ENCODE measurements around the gene ARMS2. TPM values are rescaled to one million over a fixed set of nuclear protein-coding genes. Genes with fewer than 3 reads are reported as not detected.

Gene ARMS2
- total and polyA plus RNA-seq, 9 donors, result not detected

DNA sequence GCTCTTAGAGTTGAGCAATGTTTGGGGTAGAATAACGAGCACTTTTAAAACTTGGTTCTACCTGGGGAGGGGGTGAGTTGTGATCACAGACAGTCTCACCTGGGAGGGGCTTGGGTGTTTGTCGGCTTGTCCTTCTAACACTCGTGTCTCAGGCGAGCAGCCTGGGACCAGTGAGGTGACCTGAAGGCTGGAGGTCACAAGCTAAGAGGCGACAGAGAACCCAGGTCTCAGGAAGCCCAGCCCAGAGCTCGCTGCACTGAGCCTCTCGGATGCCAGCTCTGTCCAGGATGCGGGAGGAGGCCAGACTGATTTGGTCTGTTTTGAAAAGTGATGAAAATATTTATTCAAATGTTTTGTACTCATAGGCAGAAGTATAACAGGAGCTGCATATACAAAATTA lies 18.7 kb downstream of the ARMS2 start:
- Histone ChIP-seq H3K4me3 (no peak overlapping the region), H3K9me3 (no peaks in the 10 kb centered on the region), H3K27me3 (no peaks in the 10 kb centered on the region), H3K27ac (no peak overlapping the region), H3K36me3 (no peaks in the 10 kb centered on the region), H3K4me1 (ENCODE audit: insufficient read depth) (peaks cover 26% of the 10 kb centered on the region)
- intact Hi-C loops (cut with DNase I), result no loop called here
- TF ChIP-seq POLR2A (IDR thresholded peaks at IDR 0.05), result no peak
- no peak for TF ChIP-seq CTCF (IDR thresholded peaks at IDR 0.05)
- no peak for TF ChIP-seq EP300 (IDR thresholded peaks at IDR 0.05)
- no peak for DNase-seq
- WGBS, 3 donors, result 41 to 68% (median 58%) methylated on average over 8 of the region's 8 CpGs

GRCh38 chr10:122474131-122474818 lies 19.8 kb downstream of the ARMS2 start:
- Histone ChIP-seq H3K4me1 (ENCODE audit: insufficient read depth) (peaks cover 26% of the 10 kb centered on the region), H3K27ac (no peak overlapping the region)
- intact Hi-C loops (cut with DNase I), result no loop called here

DNA sequence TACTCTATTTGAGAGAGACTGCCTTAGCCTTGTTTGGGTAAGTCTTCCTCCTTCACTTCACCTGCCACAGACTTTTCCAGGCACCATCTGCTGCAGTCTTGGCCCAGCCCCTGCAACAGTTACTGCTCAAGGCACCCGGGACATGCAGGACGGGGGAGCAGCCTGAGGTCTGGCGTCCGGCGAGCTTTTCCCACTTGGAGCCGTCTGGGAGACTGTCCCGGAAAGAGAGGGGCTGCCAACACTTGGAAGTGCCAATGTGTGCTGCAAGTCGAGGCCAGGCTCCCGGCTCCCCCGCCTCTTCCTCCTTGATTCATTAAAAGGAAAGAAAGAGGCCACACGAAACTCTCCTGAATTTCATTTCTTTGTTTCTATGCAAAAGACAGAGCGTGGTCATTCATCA lies 20.6 kb downstream of the ARMS2 start:
- peaks cover 24% of the 10 kb centered on the region for H3K4me1 ChIP-seq (ENCODE audit: insufficient read depth)
- H3K27me3 ChIP-seq, result no peaks in the 10 kb centered on the region
- intact Hi-C loops (cut with DNase I), result no loop called here
- H3K36me3 ChIP-seq, result no peaks in the 10 kb centered on the region
- no peak overlapping the region for H3K27ac ChIP-seq
- no peak for TF ChIP-seq CTCF (IDR thresholded peaks at IDR 0.05)
- no peak for TF ChIP-seq EP300 (IDR thresholded peaks at IDR 0.05)
- TF ChIP-seq POLR2A (IDR thresholded peaks at IDR 0.05), result no peak
- no peaks in the 10 kb centered on the region for H3K9me3 ChIP-seq
- H3K4me3 ChIP-seq, result no peak overlapping the region
- peak; percentile 61 to 78 (median 68) for DNase-seq
- WGBS, 3 donors, result 13 to 18% (median 16%) methylated on average over 12 of the region's 12 CpGs

More at GRCh38 chr10:122474131-122474818, 19.8 kb downstream of the ARMS2 start:
- Histone ChIP-seq H3K36me3 (no peaks in the 10 kb centered on the region), H3K27me3 (no peaks in the 10 kb centered on the region), H3K4me3 (no peak overlapping the region), H3K9me3 (no peaks in the 10 kb centered on the region)
- 5 to 16% (median 6%) methylated on average over 15 of the region's 15 CpGs for WGBS, 3 donors
- DNase-seq, result peak in 3 of 5 donors; percentile 36 to 64 (median 59)
- TF ChIP-seq EP300 (IDR thresholded peaks at IDR 0.05), result no peak
- no peak for TF ChIP-seq POLR2A (IDR thresholded peaks at IDR 0.05)
- no peak for TF ChIP-seq CTCF (IDR thresholded peaks at IDR 0.05)

DNA sequence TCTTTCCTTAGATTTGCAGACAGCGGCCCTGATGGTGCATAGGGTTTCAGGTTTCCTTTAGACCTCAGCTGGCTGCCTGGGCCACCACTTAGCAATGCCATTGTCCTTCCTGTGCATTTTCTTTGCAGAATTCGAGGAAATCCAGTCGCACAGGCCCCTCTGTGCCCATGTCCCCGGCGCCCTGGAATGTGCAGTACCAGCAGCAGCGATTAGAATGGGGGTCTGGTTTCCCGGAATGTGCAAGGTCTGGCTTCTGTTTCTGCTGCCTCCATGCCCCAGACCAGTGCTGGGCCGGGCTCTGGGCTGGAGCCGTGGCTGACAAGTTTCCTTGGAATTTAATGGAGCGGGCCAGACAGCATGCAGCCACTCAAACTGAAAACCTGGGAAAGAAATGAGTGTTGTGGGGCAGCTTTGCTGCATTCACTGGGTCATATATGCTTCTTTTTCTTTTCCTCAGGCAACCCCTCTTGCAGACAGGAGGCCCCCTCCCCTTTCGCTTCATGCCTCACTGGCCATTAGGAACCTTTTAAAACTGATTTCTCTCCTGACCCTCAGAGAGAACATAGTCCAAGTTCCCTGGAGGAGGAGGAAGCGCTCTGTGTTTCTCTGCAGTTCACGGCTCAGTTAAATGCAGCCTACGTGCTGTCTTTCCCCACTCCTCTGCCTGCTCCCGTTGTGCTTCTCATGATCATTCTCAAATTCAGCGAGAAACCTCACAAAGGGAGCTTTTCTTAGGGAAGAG lies 21.3 kb downstream of the ARMS2 start:
- no peak overlapping the region for H3K27ac ChIP-seq

More for the DNA sequence above, 21.3 kb downstream of the ARMS2 start:
- peaks cover 24% of the 10 kb centered on the region for H3K4me1 ChIP-seq (ENCODE audit: insufficient read depth)
- DNase-seq, result no peak
- H3K36me3 ChIP-seq, result no peaks in the 10 kb centered on the region
- intact Hi-C loops (cut with DNase I), result no loop called here
- H3K27me3 ChIP-seq, result no peaks in the 10 kb centered on the region
- no peaks in the 10 kb centered on the region for H3K9me3 ChIP-seq
- 53 to 69% (median 55%) methylated on average over 16 of the region's 16 CpGs for WGBS, 3 donors
- H3K4me3 ChIP-seq, result no peak overlapping the region
- TF ChIP-seq CTCF (IDR thresholded peaks at IDR 0.05) (no peak), EP300 (IDR thresholded peaks at IDR 0.05) (no peak), POLR2A (IDR thresholded peaks at IDR 0.05) (no peak)

Measured in ovary (tissue), 9 donors.